Transverse colon (tissue), 4 donors: ENCODE results near the gene CNTN4. TPM values are rescaled to one million over a fixed set of nuclear protein-coding genes. Genes with fewer than 3 reads are reported as not detected.

Experiments used
- DNase-seq: peaks from one replicate; pipeline ENCODE4 v3.0.0-alpha.2; 2019
- H3K27ac ChIP-seq, 4 donors: fragments of 200-600 bp; sonication (generic); 2 replicates each; pipeline ENCODE4 v1.5.1; 2016 to 2018; ENCODE audit warnings: inconsistent platforms in 4 of 4
- H3K27me3 ChIP-seq: fragments of 200-600 bp; sonication (generic); 2 replicates; pipeline ENCODE4 v1.5.1; 2017; ENCODE audit warnings: inconsistent platforms
- H3K36me3 ChIP-seq, 4 donors: fragments of 200-600 bp; sonication (generic); 2 replicates each; pipeline ENCODE4 v1.5.1; 2017 to 2019; ENCODE audit warnings: inconsistent platforms in 4 of 4
- H3K4me1 ChIP-seq, 4 donors: fragments of 200-600 bp; sonication (generic); 2 replicates each; pipeline ENCODE4 v1.5.1; 2017 to 2020; ENCODE audit warnings: inconsistent platforms in 4 of 4
- H3K4me3 ChIP-seq, 4 donors: fragments of 200-600 bp; sonication (generic); 1 replicate in 1 of 4; 2 replicates in 3 of 4; pipeline versions ENCODE4 v1.5.1 to v1.6.1; 2017 to 2019; ENCODE audit warnings: inconsistent platforms in 4 of 4
- H3K9me3 ChIP-seq, 2 donors: fragments of 200-600 bp; sonication (generic); 2 replicates each; pipeline ENCODE4 v1.5.1; 2017 to 2019; ENCODE audit warnings: inconsistent platforms in 2 of 2
- EP300 ChIP-seq: sonication (generic); formaldehyde crosslinking; IDR thresholded peaks from one replicate; pipeline ENCODE4 v1.6.1; 2017; ENCODE audit warnings: antibody characterized with exemption, low read depth
- POLR2A ChIP-seq: fragments of 450-650 bp; IDR thresholded peaks from one replicate; pipeline ENCODE4 v1.6.1; 2016; ENCODE audit warnings: antibody characterized with exemption, mild to moderate bottlenecking, moderate library complexity
- POLR2AphosphoS5 ChIP-seq, 3 donors: sonication (generic); formaldehyde crosslinking; IDR thresholded peaks; one replicate each; pipeline ENCODE4 v1.6.1; 2016; ENCODE audit warnings: antibody characterized with exemption in 3 of 3
- WGBS, 2 donors: methylation state at CpG; one replicate each; pipeline ENCODE4 v1.1.5; 2018; ENCODE audit warnings: low coverage in 1 of 2; 5-methylcytosine and 5-hydroxymethylcytosine counted together
- in situ Hi-C, 4 donors: fragments of 200-750 bp; cut with MboI; loops; one replicate each; pipeline versions ENCODE4 v1.15.0 to v1.15.1; 2017; ENCODE audit warnings: low sequenced_read_pairs in 3 of 4, low pct_ligation_motif_present in 1 of 4, low pct_unique_long_range_greater_than_20kb in 1 of 4
- intact Hi-C: fragments of 100-400 bp; cut with DNase I; formaldehyde crosslinking; loops from one replicate; pipeline ENCODE4 v1.15.1; 2023; ENCODE audit warnings: low total_unique reads
- total RNA-seq, 4 donors: library from RNA; depleted of rRNA; stranded (reverse); fragments of >200 nt; gene quantifications; one replicate each; pipeline ENCODE4 v1.1.0, GENCODE V29; 2016
- TF ChIP-seq, protein P1 (sequence below), 5 experiments: fragments of 200-600 bp in 3 of 5; fragments of 450-650 bp in 2 of 5; sonication (generic) in 3 of 5; IDR thresholded peaks; 1 replicate in 2 of 5; 2 replicates in 3 of 5; pipeline ENCODE4 v1.5.1; 2016 to 2017; ENCODE audit warnings: antibody characterized with exemption in 5 of 5, inconsistent platforms in 3 of 5, mild to moderate bottlenecking in 2 of 5, moderate library complexity in 1 of 5

The CNTN4 gene
- total RNA-seq, 4 donors from 2014 or later, result 17.6 to 49.0 (median 17.8) TPM

DNA sequence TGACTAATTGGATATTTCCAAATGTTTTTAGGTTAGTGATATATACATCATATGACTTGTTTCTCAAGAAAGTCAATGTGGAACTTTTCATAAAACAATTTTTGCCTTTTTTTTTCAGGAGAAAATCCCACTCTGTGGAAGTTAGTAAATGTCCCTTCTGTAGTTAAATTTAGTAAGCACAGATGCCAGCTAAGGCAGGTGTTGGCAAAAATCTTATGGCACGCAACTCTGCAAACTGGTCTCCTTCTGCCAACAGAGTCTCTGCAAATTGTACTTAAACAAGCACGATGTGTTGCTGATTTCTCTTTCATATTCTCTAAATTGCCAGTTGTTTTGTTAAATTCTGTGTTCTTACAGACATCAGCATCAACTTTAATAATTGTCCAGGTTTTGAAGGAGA, 777.7 kb downstream of the CNTN4 start:
- 74 to 92% methylated on average over 2 of the region's 2 CpGs for WGBS, 2 donors
- Histone ChIP-seq H3K36me3 (no peaks in the 10 kb centered on the region), H3K27ac (no peak overlapping the region), H3K27me3 (no peaks in the 10 kb centered on the region), H3K4me1 (peaks cover 0 to 2% (median 0%) of the 10 kb centered on the region in 4 donors), H3K4me3 (no peak overlapping the region), H3K9me3 (no peaks in the 10 kb centered on the region)
- in situ Hi-C loops (no loop called here), intact Hi-C loops (no loop called here)
- TF ChIP-seq EP300, result no peak
- no peak for TF ChIP-seq POLR2AphosphoS5 (IDR thresholded peaks at IDR 0.05)
- no peak for TF ChIP-seq POLR2A
- TF ChIP-seq, protein P1, sequence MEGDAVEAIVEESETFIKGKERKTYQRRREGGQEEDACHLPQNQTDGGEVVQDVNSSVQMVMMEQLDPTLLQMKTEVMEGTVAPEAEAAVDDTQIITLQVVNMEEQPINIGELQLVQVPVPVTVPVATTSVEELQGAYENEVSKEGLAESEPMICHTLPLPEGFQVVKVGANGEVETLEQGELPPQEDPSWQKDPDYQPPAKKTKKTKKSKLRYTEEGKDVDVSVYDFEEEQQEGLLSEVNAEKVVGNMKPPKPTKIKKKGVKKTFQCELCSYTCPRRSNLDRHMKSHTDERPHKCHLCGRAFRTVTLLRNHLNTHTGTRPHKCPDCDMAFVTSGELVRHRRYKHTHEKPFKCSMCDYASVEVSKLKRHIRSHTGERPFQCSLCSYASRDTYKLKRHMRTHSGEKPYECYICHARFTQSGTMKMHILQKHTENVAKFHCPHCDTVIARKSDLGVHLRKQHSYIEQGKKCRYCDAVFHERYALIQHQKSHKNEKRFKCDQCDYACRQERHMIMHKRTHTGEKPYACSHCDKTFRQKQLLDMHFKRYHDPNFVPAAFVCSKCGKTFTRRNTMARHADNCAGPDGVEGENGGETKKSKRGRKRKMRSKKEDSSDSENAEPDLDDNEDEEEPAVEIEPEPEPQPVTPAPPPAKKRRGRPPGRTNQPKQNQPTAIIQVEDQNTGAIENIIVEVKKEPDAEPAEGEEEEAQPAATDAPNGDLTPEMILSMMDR (IDR thresholded peaks at IDR 0.05), result no peak
- DNase-seq, result no peak

DNA sequence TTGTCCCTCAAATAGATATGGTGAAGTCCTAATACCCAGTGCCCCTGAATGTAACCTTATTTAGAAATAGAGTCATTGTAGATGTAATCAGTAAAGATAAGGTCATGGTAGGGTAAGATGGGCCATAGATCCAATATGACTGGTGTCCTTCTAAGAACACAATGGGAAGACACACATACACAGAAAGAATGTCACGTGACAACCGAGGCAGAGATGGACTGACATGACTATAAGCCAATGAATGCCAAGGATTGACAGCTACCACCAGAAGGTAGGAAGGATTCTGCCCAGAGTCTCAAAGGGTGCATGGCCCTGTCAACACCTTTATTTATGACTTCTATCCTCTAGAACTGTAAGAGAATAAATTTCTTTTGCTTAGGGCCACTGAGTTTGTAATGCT, 780.4 kb downstream of the CNTN4 start:
- H3K36me3 ChIP-seq, result no peaks in the 10 kb centered on the region
- intact Hi-C loops (no loop called here), in situ Hi-C loops (no loop called here)
- TF ChIP-seq POLR2A (no peak), EP300 (no peak), POLR2AphosphoS5 (IDR thresholded peaks at IDR 0.05) (no peak)
- TF ChIP-seq, protein P1 (IDR thresholded peaks at IDR 0.05), result no peak
- H3K4me3 ChIP-seq, result no peak overlapping the region
- peaks cover 0 to 2% (median 0%) of the 10 kb centered on the region in 4 donors for H3K4me1 ChIP-seq
- no peak overlapping the region for H3K27ac ChIP-seq
- H3K27me3 ChIP-seq, result no peaks in the 10 kb centered on the region
- 84% methylated on average over 2 of the region's 2 CpGs; no CpG with 5 or more reads in 1 of the 2 donors for WGBS, 2 donors
- H3K9me3 ChIP-seq, result no peaks in the 10 kb centered on the region
- DNase-seq, result no peak

DNA sequence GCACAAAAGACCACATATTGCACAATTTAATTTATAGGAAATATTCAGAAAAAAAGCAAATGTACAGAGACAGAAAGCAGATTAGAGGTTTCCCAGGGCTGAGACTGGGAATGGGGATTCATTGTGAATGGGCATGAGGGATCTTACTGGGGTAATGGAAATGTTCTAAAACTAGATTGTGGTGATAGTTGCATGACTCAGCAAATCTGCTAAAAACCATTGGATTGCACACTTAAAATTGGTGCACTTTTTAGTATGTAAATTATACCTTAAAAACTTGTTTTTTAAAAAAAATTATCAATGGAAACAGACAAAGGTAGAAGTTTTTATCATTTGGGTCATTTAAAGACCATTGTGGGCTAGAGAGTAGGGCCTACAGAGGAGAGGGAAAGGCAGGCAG, 780.9 kb downstream of the CNTN4 start:
- H3K36me3 ChIP-seq, result no peaks in the 10 kb centered on the region
- no peak overlapping the region for H3K4me3 ChIP-seq
- intact Hi-C loops (no loop called here), in situ Hi-C loops (no loop called here)
- no peak for DNase-seq
- TF ChIP-seq, protein P1 (IDR thresholded peaks at IDR 0.05), result no peak
- TF ChIP-seq EP300, result no peak
- no peak for TF ChIP-seq POLR2A
- no peak for TF ChIP-seq POLR2AphosphoS5 (IDR thresholded peaks at IDR 0.05)
- H3K4me1 ChIP-seq, result peaks cover 0 to 2% (median 0%) of the 10 kb centered on the region in 4 donors
- no peak overlapping the region for H3K27ac ChIP-seq
- H3K9me3 ChIP-seq, result no peaks in the 10 kb centered on the region
- no peaks in the 10 kb centered on the region for H3K27me3 ChIP-seq

DNA sequence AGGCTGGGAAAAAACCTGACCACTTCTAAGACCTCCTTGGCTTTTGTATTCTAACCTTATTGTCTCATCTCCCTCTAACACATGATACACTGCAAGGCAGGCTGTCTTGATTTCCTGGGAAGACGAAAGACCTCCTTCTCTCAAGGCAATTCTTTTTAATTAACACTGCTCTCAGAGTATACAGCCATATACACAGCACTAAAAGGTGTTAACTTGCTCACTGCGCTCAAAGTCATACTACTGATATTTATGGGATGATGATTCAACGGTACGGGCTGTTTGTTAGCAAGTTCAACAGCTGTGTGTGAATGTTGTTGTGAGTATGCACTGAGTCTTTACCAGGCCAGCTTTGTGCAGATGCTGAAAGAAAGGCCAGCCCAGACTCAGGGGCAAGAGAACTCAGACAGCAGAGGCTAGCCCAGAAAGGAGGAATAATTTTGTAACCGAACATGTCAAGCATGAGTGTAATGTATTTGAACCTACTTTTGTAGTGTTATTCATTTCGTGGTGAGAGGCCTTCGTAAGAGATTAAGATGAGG, 781.6 kb downstream of the CNTN4 start:
- H3K4me3 ChIP-seq, result no peak overlapping the region
- in situ Hi-C loops, result no loop called here
- H3K36me3 ChIP-seq, result no peaks in the 10 kb centered on the region
- no peaks in the 10 kb centered on the region for H3K27me3 ChIP-seq
- no peak for DNase-seq
- 70 to 79% methylated on average over 7 of the region's 7 CpGs for WGBS, 2 donors
- H3K9me3 ChIP-seq, result no peaks in the 10 kb centered on the region
- H3K4me1 ChIP-seq, result peaks cover 0 to 2% (median 0%) of the 10 kb centered on the region in 4 donors
- no peak for TF ChIP-seq POLR2A
- TF ChIP-seq POLR2AphosphoS5 (IDR thresholded peaks at IDR 0.05), result no peak
- TF ChIP-seq EP300, result no peak
- TF ChIP-seq, protein P1 (IDR thresholded peaks at IDR 0.05), result no peak
- intact Hi-C loops, result no loop called here
- H3K27ac ChIP-seq, result no peak overlapping the region
